Ovary (tissue), 9 donors: Measurements from ENCODE around the gene HHEX. TPM values are rescaled to one million over a fixed set of nuclear protein-coding genes. Genes with fewer than 3 reads are reported as not detected.

Source experiments
- DNase-seq, 5 donors: peaks; one replicate each; pipeline ENCODE4 v3.0.0-alpha.2; 2019 to 2020
- H3K27ac ChIP-seq, 2 donors: fragments of 200-600 bp; one replicate each; pipeline versions ENCODE4 v1.5.1 to v1.8.0; 2019 to 2022
- H3K27me3 ChIP-seq: fragments of 200-600 bp; one replicate; pipeline ENCODE4 v1.8.0; 2022
- H3K36me3 ChIP-seq: fragments of 200-600 bp; sonication (generic); one replicate; pipeline ENCODE4 v1.5.1; 2019
- H3K4me1 ChIP-seq: one replicate; pipeline ENCODE4 v1.8.1; 2013; ENCODE audit warnings: mild to moderate bottlenecking, moderate library complexity; ENCODE audit not compliant: insufficient read depth
- H3K4me3 ChIP-seq: fragments of 200-600 bp; sonication (generic); one replicate; pipeline ENCODE4 v1.5.1; 2017
- H3K9me3 ChIP-seq, 2 donors: fragments of 200-600 bp in 1 of 2; sonication (generic) in 1 of 2; one replicate each; pipeline versions ENCODE4 v1.5.1 to v1.8.1; 2013 to 2019; ENCODE audit warnings: mild to moderate bottlenecking in 1 of 2, moderate library complexity in 1 of 2
- CTCF ChIP-seq, 3 donors: fragments of 450-650 bp in 2 of 3; fragments of 200-600 bp in 1 of 3; IDR thresholded peaks; one replicate each; pipeline versions ENCODE4 v1.5.1 to v1.8.0; 2016 to 2022; ENCODE audit warnings: antibody characterized with exemption in 3 of 3, mild to moderate bottlenecking in 1 of 3
- EP300 ChIP-seq: sonication (generic); formaldehyde crosslinking; IDR thresholded peaks from one replicate; pipeline ENCODE4 v1.6.1; 2017; ENCODE audit warnings: antibody characterized with exemption
- POLR2A ChIP-seq: fragments of 450-650 bp; IDR thresholded peaks from one replicate; pipeline ENCODE4 v1.6.1; 2017; ENCODE audit warnings: antibody characterized with exemption, mild to moderate bottlenecking, moderate library complexity
- WGBS, 3 donors: extraction: QIAGEN DNeasy Blood & Tissue Kit in 1 of 3; methylation state at CpG; one replicate each; pipeline versions ENCODE4 v1.1.5 to v1.1.7; 2013 to 2017; 5-methylcytosine and 5-hydroxymethylcytosine counted together
- intact Hi-C, 4 donors: fragments of 100-400 bp; cut with DNase I; formaldehyde crosslinking; loops; one replicate each; pipeline versions ENCODE4 v1.11.0 to v1.15.1; 2022 to 2023
- polyA plus RNA-seq, 2 donors: library from polyadenylated mRNA; stranded (reverse); fragments of 200-250 nt in 1 of 2; fragments of 350-450 nt in 1 of 2; fragmentation: Illumina TruSeq in 1 of 2; extraction: RNeasy Lipid Tissue Mini Kit (QIAGEN cat#74804) in 1 of 2; gene quantifications; one replicate each; pipeline ENCODE4 v1.2.3, GENCODE V29; 2013 to 2014
- total RNA-seq, 7 donors: library from RNA; depleted of rRNA in 2 of 7; stranded (reverse); fragments of >200 nt in 2 of 7; fragmentation: NEBNext Ultra II Directional in 3 of 7; extraction: Animal tissue kit (Norgen Biotek cat#: 25700) in 3 of 7; gene quantifications; one replicate each; pipeline versions ENCODE4 v1.1.0 to v1.2.4, GENCODE V29; 2016 to 2023
- donor health status: DM: no; HTN: no; CAD: no; lungs with moderate emphysema.
- donor health status: DM: no; HTN: no; CAD: no.
- donor health status: Bipolar disorder and iron deficiency.
- donor health status: DM: yes; HTN: yes; CAD: no.
- donor health status: DM: no; HTN: no; CAD: no.
- donor health status: DM: yes; HTN: yes; CAD: no.

Gene HHEX
- total and polyA plus RNA-seq, 9 donors: 2.1 to 14.6 (median 4.2) TPM

GRCh38 chr10:92693534-92693893, 3.8 kb downstream of the HHEX start:
- Histone ChIP-seq H3K27me3 (no peaks in the 10 kb centered on the region), H3K4me1 (peaks cover 10% of the 10 kb centered on the region), H3K27ac (no peak overlapping the region), H3K9me3 (no peaks in the 10 kb centered on the region), H3K4me3 (no peak overlapping the region), H3K36me3 (no peaks in the 10 kb centered on the region)
- DNase-seq: no peak
- TF ChIP-seq POLR2A (no peak), CTCF (IDR thresholded peaks at IDR 0.05) (no peak), EP300 (no peak)
- WGBS, 3 donors: 56 to 67% (median 59%) methylated on average over 1 of the region's 1 CpG
- intact Hi-C loops: no loop called here

GRCh38 chr10:92695679-92696605, 6.2 kb downstream of the HHEX start:
- no peak for TF ChIP-seq EP300
- TF ChIP-seq POLR2A: no peak
- TF ChIP-seq CTCF (IDR thresholded peaks at IDR 0.05): no peak
- Histone ChIP-seq H3K9me3 (no peaks in the 10 kb centered on the region), H3K4me3 (no peak overlapping the region), H3K27me3 (no peaks in the 10 kb centered on the region), H3K36me3 (no peaks in the 10 kb centered on the region), H3K4me1 (peaks cover 2% of the 10 kb centered on the region), H3K27ac (no peak overlapping the region)
- peak in 4 of 5 donors; percentile 48 to 52 (median 50) for DNase-seq
- 17 to 22% (median 17%) methylated on average over 50 to 61 of the region's 61 CpGs for WGBS, 3 donors
- intact Hi-C loops: no loop called here

GRCh38 chr10:92696606-92697383, 7.0 kb downstream of the HHEX start:
- no peak for DNase-seq
- H3K27ac ChIP-seq: no peak overlapping the region
- 79 to 85% (median 81%) methylated on average over 7 of the region's 7 CpGs for WGBS, 3 donors
- H3K9me3 ChIP-seq: no peaks in the 10 kb centered on the region
- H3K4me1 ChIP-seq: peaks cover 2% of the 10 kb centered on the region
- TF ChIP-seq POLR2A: no peak
- TF ChIP-seq EP300: no peak
- no peaks in the 10 kb centered on the region for H3K36me3 ChIP-seq
- no peaks in the 10 kb centered on the region for H3K27me3 ChIP-seq
- no peak overlapping the region for H3K4me3 ChIP-seq
- intact Hi-C loops: no loop called here

GRCh38 chr10:92697663-92698511, 8.1 kb downstream of the HHEX start:
- no peak for TF ChIP-seq POLR2A
- no peak for TF ChIP-seq CTCF (IDR thresholded peaks at IDR 0.05)
- no peak for TF ChIP-seq EP300
- DNase-seq: no peak
- Histone ChIP-seq H3K27me3 (no peaks in the 10 kb centered on the region), H3K4me1 (no peaks in the 10 kb centered on the region), H3K36me3 (no peaks in the 10 kb centered on the region), H3K9me3 (no peaks in the 10 kb centered on the region), H3K27ac (no peak overlapping the region), H3K4me3 (no peak overlapping the region)
- WGBS, 3 donors: 44 to 55% (median 53%) methylated on average over 7 of the region's 7 CpGs
- intact Hi-C loops: no loop called here
